Peyer's patch (tissue), 4 donors: ENCODE data around the gene EDC3. TPM values are rescaled to one million over a fixed set of nuclear protein-coding genes. Genes with fewer than 3 reads are reported as not detected.

ENCODE experiments used
- DNase-seq, 3 donors: peaks; one replicate each; pipeline ENCODE4 v3.0.0-alpha.2; 2017 to 2019
- H3K27ac ChIP-seq, 4 donors: fragments of 200-600 bp; sonication (generic); one replicate each; pipeline ENCODE4 v1.5.1; 2016 to 2019
- H3K27me3 ChIP-seq, 2 donors: fragments of 200-600 bp; sonication (generic); one replicate each; pipeline ENCODE4 v1.5.1; 2019
- H3K36me3 ChIP-seq, 3 donors: fragments of 200-600 bp; sonication (generic); one replicate each; pipeline ENCODE4 v1.5.1; 2016 to 2019
- H3K4me1 ChIP-seq, 4 donors: fragments of 200-600 bp; sonication (generic); one replicate each; pipeline ENCODE4 v1.5.1; 2016 to 2019
- H3K4me3 ChIP-seq, 4 donors: fragments of 200-600 bp; sonication (generic); 1 replicate in 3 of 4; 2 replicates in 1 of 4; pipeline ENCODE4 v1.5.1; 2016 to 2019; ENCODE audit warnings: mild to moderate bottlenecking in 1 of 4
- H3K9me3 ChIP-seq, 4 donors: fragments of 200-600 bp; sonication (generic); one replicate each; pipeline ENCODE4 v1.5.1; 2016 to 2019; ENCODE audit warnings: mild to moderate bottlenecking in 1 of 4
- CTCF ChIP-seq, 6 experiments: fragments of 450-650 bp in 4 of 6; fragments of 200-600 bp in 2 of 6; sonication (generic) in 1 of 6; IDR thresholded peaks; one replicate each; pipeline ENCODE4 v1.5.1; 2017 to 2019; ENCODE audit warnings: antibody characterized with exemption in 6 of 6, mild to moderate bottlenecking in 3 of 6, moderate library complexity in 1 of 6
- POLR2A ChIP-seq, 2 donors: fragments of 450-650 bp; IDR thresholded peaks; one replicate each; pipeline ENCODE4 v1.5.1; 2017; ENCODE audit warnings: antibody characterized with exemption in 2 of 2, mild to moderate bottlenecking in 2 of 2, moderate library complexity in 2 of 2
- total RNA-seq, 4 donors: library from RNA; depleted of rRNA; stranded (reverse); fragments of >200 nt; gene quantifications; one replicate each; pipeline ENCODE4 v1.1.0, GENCODE V29; 2016

Gene EDC3
- total RNA-seq, 4 donors from 2014 or later: 23.5 to 43.7 (median 32.2) TPM

- H3K4me1 ChIP-seq: peaks cover 0 to 22% (median 2%) of the 10 kb centered on the region in 4 donors
- no peak for DNase-seq
- peaks cover 0 to 94% (median 0%) of the 10 kb centered on the region in 3 donors for H3K36me3 ChIP-seq
- H3K27me3 ChIP-seq: no peaks in the 10 kb centered on the region
- peak overlapping the region in 2 of 4 donors; percentile 65 to 70 for H3K27ac ChIP-seq
- no peaks in the 10 kb centered on the region for H3K9me3 ChIP-seq
- TF ChIP-seq CTCF (IDR thresholded peaks at IDR 0.05) (no peak), POLR2A (IDR thresholded peaks at IDR 0.05) (no peak)
- no peak overlapping the region for H3K4me3 ChIP-seq
Measured at GRCh38 chr15:74627766-74628165, 68.1 kb downstream of the EDC3 start.

GRCh38 chr15:74626752-74627692, 68.8 kb downstream of the EDC3 start:
- H3K27ac ChIP-seq: peak overlapping the region in 2 of 4 donors; percentile 65 to 70
- peaks cover 0 to 94% (median 0%) of the 10 kb centered on the region in 3 donors for H3K36me3 ChIP-seq
- TF ChIP-seq CTCF (IDR thresholded peaks at IDR 0.05) (no peak), POLR2A (IDR thresholded peaks at IDR 0.05) (no peak)
- DNase-seq: peak in 2 of 3 donors; percentile 37 to 46
- H3K27me3 ChIP-seq: no peaks in the 10 kb centered on the region
- peaks cover 0 to 22% (median 2%) of the 10 kb centered on the region in 4 donors for H3K4me1 ChIP-seq
- H3K4me3 ChIP-seq: no peak overlapping the region
- no peaks in the 10 kb centered on the region for H3K9me3 ChIP-seq

GRCh38 chr15:74626336-74626735, 69.5 kb downstream of the EDC3 start:
- H3K4me3 ChIP-seq: no peak overlapping the region
- DNase-seq: no peak
- TF ChIP-seq POLR2A (IDR thresholded peaks at IDR 0.05): no peak
- no peak for TF ChIP-seq CTCF (IDR thresholded peaks at IDR 0.05)
- H3K36me3 ChIP-seq: peaks cover 0 to 98% (median 0%) of the 10 kb centered on the region in 3 donors
- no peaks in the 10 kb centered on the region for H3K27me3 ChIP-seq
- peak overlapping the region in 2 of 4 donors; percentile 65 to 70 for H3K27ac ChIP-seq
- no peaks in the 10 kb centered on the region for H3K9me3 ChIP-seq
- peaks cover 0 to 22% (median 2%) of the 10 kb centered on the region in 4 donors for H3K4me1 ChIP-seq

GRCh38 chr15:74625693-74626092, 70.1 kb downstream of the EDC3 start:
- Histone ChIP-seq H3K36me3 (peaks cover 0 to 98% (median 0%) of the 10 kb centered on the region in 3 donors), H3K27ac (peak overlapping the region in 2 of 4 donors; percentile 65 to 70), H3K27me3 (no peaks in the 10 kb centered on the region), H3K4me3 (no peak overlapping the region), H3K4me1 (peaks cover 0 to 24% (median 2%) of the 10 kb centered on the region in 4 donors), H3K9me3 (no peaks in the 10 kb centered on the region)
- TF ChIP-seq POLR2A (IDR thresholded peaks at IDR 0.05): no peak
- TF ChIP-seq CTCF (IDR thresholded peaks at IDR 0.05): no peak
- DNase-seq: no peak

GRCh38 chr15:74624020-74624602, 71.7 kb downstream of the EDC3 start:
- no peak overlapping the region for H3K27ac ChIP-seq
- peaks cover 0 to 23% (median 2%) of the 10 kb centered on the region in 4 donors for H3K4me1 ChIP-seq
- H3K9me3 ChIP-seq: no peaks in the 10 kb centered on the region
- H3K4me3 ChIP-seq: no peak overlapping the region
- TF ChIP-seq POLR2A (IDR thresholded peaks at IDR 0.05): no peak
- TF ChIP-seq CTCF (IDR thresholded peaks at IDR 0.05): no peak
- H3K36me3 ChIP-seq: peaks cover 0 to 100% (median 0%) of the 10 kb centered on the region in 3 donors
- no peak for DNase-seq
- no peaks in the 10 kb centered on the region for H3K27me3 ChIP-seq
